SU-DHL-6 (cell line): ENCODE measurements around the gene L3MBTL1.

Source experiments
- H2AFZ ChIP-seq: fragments of 200-600 bp; sonication (generic); 2 replicates; pipeline ENCODE4 v1.6.1; 2014; ENCODE audit warnings: low read depth, mild to moderate bottlenecking, moderate library complexity, mixed read lengths, antibody characterized with exemption, low read length; ENCODE audit not compliant: severe bottlenecking
- H3F3A ChIP-seq: fragments of 200-600 bp; shearing (Covaris generic); 2 replicates; pipeline ENCODE4 v1.6.0; 2016; ENCODE audit warnings: antibody characterized with exemption, mild to moderate bottlenecking; ENCODE audit not compliant: insufficient read depth
- H3K27ac ChIP-seq: fragments of 200-600 bp; sonication (generic); 2 replicates; pipeline ENCODE4 v1.5.1; 2016; ENCODE audit warnings: low read depth, mild to moderate bottlenecking, low read length, moderate library complexity, mixed read lengths
- H3K27me3 ChIP-seq: fragments of 200-600 bp; sonication (generic), shearing (Covaris generic); 2 replicates; pipeline ENCODE4 v1.6.0; 2014; ENCODE audit warnings: mild to moderate bottlenecking, low read length
- H3K36me3 ChIP-seq: fragments of 200-600 bp; sonication (generic); 2 replicates; pipeline ENCODE4 v1.6.1; 2014; ENCODE audit warnings: mild to moderate bottlenecking, low read length, mixed read lengths
- H3K4me2 ChIP-seq: fragments of 300-600, 200-600 bp; shearing (Covaris generic), sonication (generic); 2 replicates; pipeline ENCODE4 v1.6.0; 2014; ENCODE audit warnings: low read length, low read depth, mild to moderate bottlenecking; ENCODE audit not compliant: poor library complexity, severe bottlenecking
- H3K4me3 ChIP-seq: fragments of 200-600 bp; sonication (generic); 2 replicates; pipeline ENCODE4 v1.5.1; 2014; ENCODE audit warnings: antibody characterized with exemption, low read length, mild to moderate bottlenecking, mixed read lengths; ENCODE audit not compliant: insufficient read depth, poor library complexity, severe bottlenecking
- H3K79me2 ChIP-seq: fragments of 200-600 bp; sonication (generic); 2 replicates; pipeline ENCODE4 v1.6.1; 2014; ENCODE audit warnings: mild to moderate bottlenecking, low read length, moderate library complexity; ENCODE audit not compliant: insufficient read depth
- H3K9ac ChIP-seq: fragments of 200-600 bp; sonication (generic); 2 replicates; pipeline ENCODE4 v1.7.0; 2014; ENCODE audit warnings: mild to moderate bottlenecking, low read length
- H3K9me2 ChIP-seq: fragments of 200-600 bp; sonication (generic); replicated peaks from 2 replicates; pipeline ENCODE4 v1.6.1; 2014; ENCODE audit warnings: low read length; ENCODE audit not compliant: insufficient read depth
- H3K9me3 ChIP-seq: fragments of 200-600 bp; sonication (generic); 2 replicates; pipeline ENCODE4 v1.6.1; 2014; ENCODE audit warnings: low read length, mixed read lengths; ENCODE audit not compliant: insufficient read depth
- H4K20me1 ChIP-seq: fragments of 200-600 bp; sonication (generic); 2 replicates; pipeline ENCODE4 v1.6.1; 2014; ENCODE audit warnings: low read depth, mild to moderate bottlenecking, antibody characterized with exemption, low read length, moderate library complexity, mixed read lengths
- EZH2phosphoT487 ChIP-seq: fragments of 200-600 bp; sonication (generic), shearing (Covaris generic); conservative IDR thresholded peaks from 2 replicates; pipeline ENCODE4 v1.6.1; 2018; ENCODE audit warnings: mild to moderate bottlenecking, antibody characterized with exemption, low read length, moderate library complexity, mixed read lengths
- TF ChIP-seq, protein P1 (sequence below): fragments of 200-600 bp; sonication (generic); IDR thresholded peaks from one replicate; pipeline ENCODE4 v1.5.1; 2017; ENCODE audit warnings: antibody characterized with exemption, mild to moderate bottlenecking, low read length, moderate library complexity; ENCODE audit not compliant: insufficient read depth, poor library complexity, severe bottlenecking

Gene L3MBTL1

DNA sequence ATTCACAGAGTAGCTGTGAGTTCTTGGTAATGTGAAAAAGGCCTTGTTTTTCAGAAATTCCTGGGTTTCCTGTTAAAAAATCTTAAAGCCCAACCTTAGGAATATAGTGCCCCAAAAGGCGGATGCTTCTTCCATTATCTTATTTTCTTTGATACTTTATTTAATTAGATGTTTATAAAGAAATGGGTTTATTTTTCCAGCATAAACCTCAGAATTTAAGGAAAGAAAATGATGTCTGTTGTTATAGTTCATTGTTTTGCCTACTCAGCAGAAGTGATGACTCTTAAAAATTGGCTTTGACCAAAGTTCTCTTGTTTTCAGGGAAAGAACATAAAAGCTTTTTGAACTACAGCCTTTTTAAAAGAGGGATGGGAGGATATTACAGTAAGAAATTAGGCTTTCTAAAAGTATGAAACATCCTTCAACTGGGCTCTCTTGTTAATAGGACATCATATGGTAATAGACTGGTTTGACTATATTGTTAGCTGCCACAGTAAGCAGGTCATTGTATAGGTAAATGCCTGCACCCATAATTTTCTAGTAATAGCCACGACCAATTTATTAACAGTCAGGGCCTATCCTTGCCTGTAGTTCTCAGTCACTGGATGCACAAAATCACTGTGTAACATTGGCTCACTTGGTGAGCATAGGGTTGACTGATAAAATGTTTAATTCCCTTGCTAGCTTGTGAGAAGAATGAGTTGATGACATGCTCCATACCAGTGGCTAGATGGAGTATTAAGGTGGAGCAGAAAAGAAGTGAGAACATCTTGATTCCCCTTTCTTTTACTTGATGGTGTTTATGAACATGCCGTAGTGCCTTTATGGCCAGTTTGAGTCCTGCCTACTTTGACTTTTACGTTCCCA is 44.6 kb upstream of the L3MBTL1 start:
- H3K27ac ChIP-seq = no peak overlapping the region
- H2AFZ ChIP-seq = no peak overlapping the region
- TF ChIP-seq EZH2phosphoT487 = no peak
- TF ChIP-seq, protein P1, sequence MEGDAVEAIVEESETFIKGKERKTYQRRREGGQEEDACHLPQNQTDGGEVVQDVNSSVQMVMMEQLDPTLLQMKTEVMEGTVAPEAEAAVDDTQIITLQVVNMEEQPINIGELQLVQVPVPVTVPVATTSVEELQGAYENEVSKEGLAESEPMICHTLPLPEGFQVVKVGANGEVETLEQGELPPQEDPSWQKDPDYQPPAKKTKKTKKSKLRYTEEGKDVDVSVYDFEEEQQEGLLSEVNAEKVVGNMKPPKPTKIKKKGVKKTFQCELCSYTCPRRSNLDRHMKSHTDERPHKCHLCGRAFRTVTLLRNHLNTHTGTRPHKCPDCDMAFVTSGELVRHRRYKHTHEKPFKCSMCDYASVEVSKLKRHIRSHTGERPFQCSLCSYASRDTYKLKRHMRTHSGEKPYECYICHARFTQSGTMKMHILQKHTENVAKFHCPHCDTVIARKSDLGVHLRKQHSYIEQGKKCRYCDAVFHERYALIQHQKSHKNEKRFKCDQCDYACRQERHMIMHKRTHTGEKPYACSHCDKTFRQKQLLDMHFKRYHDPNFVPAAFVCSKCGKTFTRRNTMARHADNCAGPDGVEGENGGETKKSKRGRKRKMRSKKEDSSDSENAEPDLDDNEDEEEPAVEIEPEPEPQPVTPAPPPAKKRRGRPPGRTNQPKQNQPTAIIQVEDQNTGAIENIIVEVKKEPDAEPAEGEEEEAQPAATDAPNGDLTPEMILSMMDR = no peak
- H3K4me3 ChIP-seq = no peak overlapping the region
- H3F3A ChIP-seq = peaks cover 66% of the 10 kb centered on the region
- H3K9ac ChIP-seq = no peak overlapping the region
- no peak overlapping the region for H3K4me2 ChIP-seq
- peaks cover 59% of the 10 kb centered on the region for H4K20me1 ChIP-seq
- H3K9me3 ChIP-seq = no peaks in the 10 kb centered on the region
- no peaks in the 10 kb centered on the region for H3K9me2 ChIP-seq
- no peaks in the 10 kb centered on the region for H3K27me3 ChIP-seq
- peaks cover 40% of the 10 kb centered on the region for H3K79me2 ChIP-seq
- H3K36me3 ChIP-seq = peaks cover 57% of the 10 kb centered on the region

DNA sequence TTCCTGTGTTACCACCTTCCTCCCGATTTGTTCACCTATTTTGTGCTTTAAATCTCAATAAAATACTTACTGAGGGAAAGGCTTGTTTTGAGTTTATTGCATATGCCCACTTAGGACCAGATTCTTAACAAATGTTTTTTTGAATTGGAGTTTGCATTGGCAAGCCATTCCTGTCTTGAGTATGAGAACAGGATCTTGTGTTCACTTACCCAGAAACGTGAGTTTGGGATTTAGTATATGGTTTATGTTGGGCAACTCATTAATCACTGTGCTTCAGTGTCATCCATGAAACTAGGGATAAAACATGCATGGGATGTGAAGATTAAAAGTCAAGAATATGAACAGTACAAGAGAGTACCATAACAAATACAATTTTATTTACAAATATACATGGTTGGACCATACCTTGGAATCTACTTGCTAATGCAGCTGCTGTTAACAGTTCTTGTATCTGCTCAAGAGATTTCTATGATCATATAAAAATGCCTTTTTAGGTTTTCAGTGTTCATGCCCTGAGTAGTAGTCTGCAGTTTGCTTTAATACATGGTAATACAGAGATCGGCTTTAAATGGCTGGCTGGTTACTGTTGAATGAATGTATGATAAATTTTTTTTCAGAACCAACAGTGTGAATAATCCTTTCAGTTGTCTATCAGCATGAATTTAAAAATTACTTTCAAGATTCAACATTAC is 43.8 kb upstream of the L3MBTL1 start:
- Histone ChIP-seq H3K36me3 (peaks cover 57% of the 10 kb centered on the region), H2AFZ (no peak overlapping the region), H3K9ac (no peak overlapping the region), H3K27ac (no peak overlapping the region), H3K9me2 (no peaks in the 10 kb centered on the region), H3K4me2 (no peak overlapping the region), H4K20me1 (peaks cover 59% of the 10 kb centered on the region), H3F3A (peaks cover 66% of the 10 kb centered on the region), H3K4me3 (no peak overlapping the region), H3K79me2 (peaks cover 36% of the 10 kb centered on the region), H3K27me3 (no peaks in the 10 kb centered on the region), H3K9me3 (no peaks in the 10 kb centered on the region)
- TF ChIP-seq, protein P1 = no peak
- no peak for TF ChIP-seq EZH2phosphoT487

DNA sequence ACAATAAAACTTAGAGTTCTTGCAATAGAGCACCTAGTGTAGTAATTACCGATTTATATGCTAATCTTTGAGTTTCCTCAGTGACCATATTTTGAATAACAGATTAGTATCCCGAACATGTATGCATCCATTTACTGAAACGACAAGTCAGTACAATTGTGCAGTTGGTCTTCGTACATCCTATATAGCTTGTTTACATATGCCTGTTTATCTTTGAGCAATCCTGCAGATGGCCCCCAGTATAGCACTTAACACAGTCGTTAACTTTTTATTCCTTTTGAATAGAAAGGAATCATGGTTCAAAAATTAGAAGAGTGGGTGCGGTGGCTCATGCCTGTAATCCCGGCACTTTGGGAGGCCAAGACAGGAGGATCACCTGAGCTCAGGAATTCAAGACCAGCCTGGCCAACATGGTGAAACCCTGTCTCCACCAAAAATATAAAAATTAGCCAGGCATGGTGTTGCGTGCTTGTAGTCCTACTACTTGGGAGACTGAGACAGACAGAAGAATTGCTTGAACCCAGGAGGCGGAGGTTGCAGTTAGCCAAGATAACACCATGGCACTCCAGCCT is 43.2 kb upstream of the L3MBTL1 start:
- no peak overlapping the region for H3K27ac ChIP-seq
- H3K79me2 ChIP-seq = peaks cover 30% of the 10 kb centered on the region
- peaks cover 64% of the 10 kb centered on the region for H3F3A ChIP-seq
- peaks cover 52% of the 10 kb centered on the region for H4K20me1 ChIP-seq
- no peak overlapping the region for H3K9ac ChIP-seq
- H2AFZ ChIP-seq = no peak overlapping the region
- no peaks in the 10 kb centered on the region for H3K9me3 ChIP-seq
- H3K9me2 ChIP-seq = no peaks in the 10 kb centered on the region
- no peak overlapping the region for H3K4me3 ChIP-seq
- no peaks in the 10 kb centered on the region for H3K27me3 ChIP-seq
- H3K36me3 ChIP-seq = peaks cover 52% of the 10 kb centered on the region
- H3K4me2 ChIP-seq = no peak overlapping the region
- no peak for TF ChIP-seq EZH2phosphoT487
- TF ChIP-seq, protein P1 = no peak
